GM12878 (cell line): Measurements from ENCODE around the gene ACACA. TPM values are rescaled to one million over a fixed set of nuclear protein-coding genes. Genes with fewer than 3 reads are reported as not detected.

ENCODE experiments used
- ATAC-seq: fragments of 200-7000 bp; cut with Tn5 transposase; 3 replicates; pipeline ENCODE4 v1.9.1; 2020; ENCODE audit warnings: mild to moderate bottlenecking, moderate library complexity
- BruUV-seq: library from RNA; stranded (reverse); fragments of 400-500 nt; replicated peaks from 2 replicates; lab custom pipeline; 2021; lab: Mats Ljungman, UMichigan
- CTCF ChIA-PET: fragments of 300-600 bp; sonication (Branson Sonifier 250); formaldehyde crosslinking; extraction: SDS; loops from one replicate; lab custom pipeline; 2021; ENCODE audit warnings: inconsistent platforms; lab: Yijun Ruan, JAX
- POLR2A ChIA-PET: fragments of 350-600 bp; formaldehyde crosslinking; extraction: SDS; loops from one replicate; lab custom pipeline; 2021; ENCODE audit warnings: inconsistent platforms; lab: Charles Lee
- RAD21 ChIA-PET: fragments of 300-600 bp; sonication (Branson Sonifier 250); formaldehyde crosslinking; loops from one replicate; lab custom pipeline; 2023; ENCODE audit warnings: antibody characterized with exemption; ENCODE audit not compliant: unreplicated experiment; lab: Charles Lee
- SMC1A ChIA-PET: fragments of 300-600 bp; sonication (Branson Sonifier 250); formaldehyde crosslinking; loops from one replicate; lab custom pipeline; 2023; ENCODE audit not compliant: unreplicated experiment, uncharacterized antibody; lab: Charles Lee
- DNase-seq: peaks from one replicate; pipeline ENCODE4 v3.0.0-alpha.2; 2011; ENCODE audit warnings: low read depth, low spot score
- FAIRE-seq: peaks from 3 replicates; lab custom pipeline; 2011; peaks lifted over from hg19 to GRCh38; lab: Jason Lieb, UNC
- H2AFZ ChIP-seq: 2 replicates; pipeline ENCODE4 v1.6.0; 2011; ENCODE audit warnings: low read depth, low read length, control low read depth; ENCODE audit not compliant: control insufficient read depth
- H3K27ac ChIP-seq: 2 replicates; pipeline ENCODE4 v1.5.1; 2011; ENCODE audit warnings: control low read depth; ENCODE audit not compliant: control insufficient read depth, insufficient read depth
- H3K27me3 ChIP-seq, 2 experiments: replicated peaks in 1 of 2; 2 replicates each; pipeline versions ENCODE4 v1.6.0 to v1.6.1; 2011; ENCODE audit warnings: low read length in 1 of 2; ENCODE audit not compliant: control insufficient read depth in 2 of 2, insufficient read depth in 2 of 2
- H3K36me3 ChIP-seq, 2 experiments: 2 replicates each; pipeline ENCODE4 v1.5.1; 2011; ENCODE audit warnings: low read length in 1 of 2; ENCODE audit not compliant: control insufficient read depth in 2 of 2, insufficient read depth in 2 of 2
- H3K4me1 ChIP-seq: 2 replicates; pipeline ENCODE4 v1.6.1; 2011; ENCODE audit warnings: mild to moderate bottlenecking, low read length, moderate library complexity, mixed read lengths; ENCODE audit not compliant: control insufficient read depth, insufficient read depth
- H3K4me2 ChIP-seq: 2 replicates; pipeline ENCODE4 v1.6.0; 2011; ENCODE audit warnings: control low read depth; ENCODE audit not compliant: control insufficient read depth, insufficient read depth
- H3K4me3 ChIP-seq: fragments of 200-600 bp; sonication (generic); 2 replicates; pipeline ENCODE4 v1.5.1; 2016
- H3K79me2 ChIP-seq: 2 replicates; pipeline ENCODE4 v1.6.0; 2011; ENCODE audit warnings: low read length; ENCODE audit not compliant: control insufficient read depth, insufficient read depth
- H3K9ac ChIP-seq: 2 replicates; pipeline ENCODE4 v1.8.0; 2011; ENCODE audit warnings: low read length, control low read depth, mixed read lengths; ENCODE audit not compliant: control insufficient read depth, insufficient read depth
- H3K9me3 ChIP-seq: replicated peaks from 3 replicates; pipeline ENCODE4 v1.5.1; 2011; ENCODE audit warnings: mild to moderate bottlenecking, low read length; ENCODE audit not compliant: control insufficient read depth, insufficient read depth
- H4K20me1 ChIP-seq: 2 replicates; pipeline ENCODE4 v1.6.0; 2011; ENCODE audit not compliant: control insufficient read depth, insufficient read depth
- ATF3 ChIP-seq: IDR thresholded peaks from 2 replicates; pipeline ENCODE4 v1.6.1; 2011; ENCODE audit warnings: low read depth, mild to moderate bottlenecking, low read length, moderate library complexity, borderline replicate concordance; ENCODE audit errors: extremely low read depth
- BHLHE40 ChIP-seq, 2 experiments: fragments of 450-650 bp in 1 of 2; IDR thresholded peaks; 2 replicates each; pipeline ENCODE4 v1.6.1; 2011 to 2017; ENCODE audit warnings: low read depth in 2 of 2, borderline replicate concordance in 1 of 2, improper control_type of control experiment in 1 of 2, low read length in 1 of 2, mild to moderate bottlenecking in 1 of 2
- BRCA1 ChIP-seq: IDR thresholded peaks from 2 replicates; pipeline ENCODE4 v1.6.1; 2011; ENCODE audit warnings: low read depth, low read length, improper control_type of control experiment
- CREB1 ChIP-seq: IDR thresholded peaks from 2 replicates; pipeline ENCODE4 v1.6.1; 2012; ENCODE audit warnings: low read depth, mild to moderate bottlenecking, inconsistent platforms
- GATAD2B ChIP-seq: fragments of 450-650 bp; conservative IDR thresholded peaks from 2 replicates; pipeline ENCODE4 v1.6.1; 2017; ENCODE audit warnings: low read depth, mild to moderate bottlenecking, moderate library complexity
- HDAC6 ChIP-seq: fragments of 200-600 bp; sonication (generic); IDR thresholded peaks from one replicate; pipeline ENCODE4 v1.8.0; 2017; ENCODE audit warnings: antibody characterized with exemption; ENCODE audit not compliant: unreplicated experiment
- IKZF2 ChIP-seq, 2 experiments: fragments of 450-650 bp; IDR thresholded peaks; 2 replicates each; pipeline ENCODE4 v1.6.1; 2017; ENCODE audit warnings: mild to moderate bottlenecking in 2 of 2, moderate library complexity in 2 of 2
- IRF5 ChIP-seq: fragments of 450-650 bp; IDR thresholded peaks from 2 replicates; pipeline ENCODE4 v1.6.1; 2017; ENCODE audit warnings: borderline replicate concordance
- JUNB ChIP-seq: IDR thresholded peaks from 2 replicates; pipeline ENCODE4 v1.6.1; 2016; ENCODE audit warnings: antibody characterized with exemption, mild to moderate bottlenecking
- PBX3 ChIP-seq: IDR thresholded peaks from 2 replicates; pipeline ENCODE4 v1.6.1; 2011; ENCODE audit warnings: mild to moderate bottlenecking, low read depth, low read length, moderate library complexity; ENCODE audit not compliant: insufficient replicate concordance
- RCOR1 ChIP-seq: conservative IDR thresholded peaks from 2 replicates; pipeline ENCODE4 v1.6.1; 2012; ENCODE audit warnings: low read depth, low read length, improper control_type of control experiment
- RFX5 ChIP-seq: IDR thresholded peaks from 2 replicates; pipeline ENCODE4 v1.6.1; 2011; ENCODE audit warnings: low read depth, low read length, improper control_type of control experiment
- SIX5 ChIP-seq: IDR thresholded peaks from 2 replicates; pipeline ENCODE4 v1.6.1; 2011; ENCODE audit warnings: mild to moderate bottlenecking, low read depth, low read length, moderate library complexity; ENCODE audit not compliant: severe bottlenecking
- SMAD5 ChIP-seq: IDR thresholded peaks from 2 replicates; pipeline ENCODE4 v1.6.1; 2016; ENCODE audit warnings: antibody characterized with exemption, low read depth
- TAF1 ChIP-seq: IDR thresholded peaks from 2 replicates; pipeline ENCODE4 v1.6.1; 2011; ENCODE audit warnings: mild to moderate bottlenecking, low read depth, low read length, borderline replicate concordance
- WGBS: methylation state at CpG from one replicate; pipeline ENCODE4 v1.1.6; 2016; ENCODE audit warnings: low lambda C conversion rate; ENCODE audit not compliant: insufficient replicate concordance, insufficient coverage; ENCODE audit errors: missing lambda C conversion rate; 5-methylcytosine and 5-hydroxymethylcytosine counted together
- in situ Hi-C: fragments of 300-500 bp; cut with MboI; formaldehyde crosslinking; loops from 9 replicates; pipeline ENCODE4 v1.14.3; 2018; ENCODE audit warnings: mixed read lengths
- intact Hi-C: fragments of 100-400 bp; cut with micrococcal nuclease; formaldehyde crosslinking; loops from one replicate; pipeline ENCODE4 v1.14.2; 2022; ENCODE audit not compliant: unreplicated experiment
- polyA plus RNA-seq, 11 experiments: library from polyadenylated mRNA; depleted of rRNA in 4 of 11; unstranded in 6 of 11; stranded (reverse) in 5 of 11; fragments of >200 nt; fragmentation: Nextera tagmentation in 4 of 11; fragmentation: Illumina TruSeq in 1 of 11; extraction: Ambion mirVana in 4 of 11; extraction: Trizol in 1 of 11; gene quantifications; 1 replicate in 1 of 11; 2 replicates in 10 of 11; pipeline versions ENCODE4 v1.2.1 to v1.2.3, GENCODE V29; 2011 to 2016; ENCODE audit warnings: inconsistent platforms in 2 of 11, missing spikeins in 2 of 11, low read depth in 1 of 11
- total RNA-seq, 4 experiments: library from RNA; depleted of rRNA in 3 of 4; stranded (reverse); fragments of >200 nt in 3 of 4; fragmentation: Illumina TruSeq in 1 of 4; extraction: Trizol in 1 of 4; gene quantifications; 2 replicates each; pipeline versions ENCODE4 v1.2.1 to v1.2.3, GENCODE V29; 2013 to 2021

ACACA gene
- total and polyA plus RNA-seq, 10 of the 15 experiments (the other 5 are each of a cell fraction or from before 2014, with no cell fraction given), result 12.9 to 74.2 (median 32.0) TPM

GRCh38 chr17:37109106-37109505, 297.5 kb downstream of the ACACA start:
- no peaks in the 10 kb centered on the region for H3K4me1 ChIP-seq
- peaks cover 3 to 10% of the 10 kb centered on the region in 2 experiments; a peak in 3 of 4 replicates for H3K36me3 ChIP-seq
- ATAC-seq (no peak), DNase-seq (no peak), FAIRE-seq (no peak)
- no TSS peak for BruUV-seq
- no peaks in the 10 kb centered on the region for H3K27me3 ChIP-seq
- ChIA-PET CTCF (no interaction called here), SMC1A (no interaction called here), RAD21 (no interaction called here), POLR2A (no interaction called here)
- H3K4me2 ChIP-seq, result no peak overlapping the region
- H4K20me1 ChIP-seq, result no peaks in the 10 kb centered on the region
- in situ Hi-C loops (no loop called here), intact Hi-C loops (no loop called here)
- no peak overlapping the region for H3K4me3 ChIP-seq
- no peaks in the 10 kb centered on the region for H3K9me3 ChIP-seq
- no peaks in the 10 kb centered on the region for H3K79me2 ChIP-seq
- no peak for TF ChIP-seq ATF3
- no peak overlapping the region for H3K27ac ChIP-seq
- H3K9ac ChIP-seq, result no peak overlapping the region
- WGBS, result 100% methylated on average over 5 of the region's 5 CpGs
- H2AFZ ChIP-seq, result no peak overlapping the region

GRCh38 chr17:37107406-37108083, 299.1 kb downstream of the ACACA start:
- intact Hi-C loops (no loop called here), in situ Hi-C loops (no loop called here)
- no TSS peak for BruUV-seq
- Histone ChIP-seq H4K20me1 (no peaks in the 10 kb centered on the region), H3K27me3 (no peaks in the 10 kb centered on the region), H3K4me3 (no peak overlapping the region), H3K79me2 (no peaks in the 10 kb centered on the region), H3K9me3 (no peaks in the 10 kb centered on the region), H2AFZ (no peak overlapping the region), H3K36me3 (peaks cover 4 to 10% of the 10 kb centered on the region in 2 experiments; a peak in 3 of 4 replicates), H3K4me2 (no peak overlapping the region), H3K9ac (no peak overlapping the region), H3K27ac (no peak overlapping the region), H3K4me1 (no peaks in the 10 kb centered on the region)
- FAIRE-seq (no peak), ATAC-seq (no peak), DNase-seq (no peak)
- SMC1A ChIA-PET, result interaction anchor here (1.2 kb wide), 1 partner anchor 8 kb away, joined by 3 read pairs; no protein-coding TSS in a partner anchor
- POLR2A ChIA-PET, result no interaction called here
- RAD21 ChIA-PET, result no interaction called here
- CTCF ChIA-PET, result no interaction called here
- over 99% methylated on average over 7 of the region's 7 CpGs for WGBS
- TF ChIP-seq GATAD2B, result no peak
- no peak for TF ChIP-seq CREB1
- no peak for TF ChIP-seq TAF1
- no peak for TF ChIP-seq JUNB
- no peak for TF ChIP-seq IRF5
- TF ChIP-seq IKZF2 (IDR thresholded peaks at IDR 0.05), result no peak
- no peak for TF ChIP-seq HDAC6
- TF ChIP-seq RFX5, result no peak
- TF ChIP-seq BRCA1, result no peak
- TF ChIP-seq PBX3, result no peak
- no peak for TF ChIP-seq BHLHE40 (IDR thresholded peaks at IDR 0.05; ENCODE audit: borderline replicate concordance in 1 of 2, low read depth in 2 of 2, low read length in 1 of 2)
- no peak for TF ChIP-seq SMAD5
- TF ChIP-seq SIX5, result no peak
- no peak for TF ChIP-seq RCOR1
